T-helper 1 cell treated with Interleukin-12 subunit alpha and Interleukin-12 subunit beta and Interleukin-4 antibody, amounts not matched to agents 30 μg/mL and 1 μg/mL, for 36 hours (primary cell): ENCODE data around the gene CD180.
A peak's percentile ranks its signal among the peaks of the same experiment; 100 is the strongest.

Experiments
- H3K27ac Mint-ChIP-seq: one replicate; pipeline ENCODE4 v1.8.0; 2021; ENCODE audit warnings: mild to moderate bottlenecking, mixed read lengths
- H3K27me3 Mint-ChIP-seq: one replicate; pipeline ENCODE4 v1.8.0; 2021; ENCODE audit warnings: low read depth, mixed read lengths
- H3K36me3 Mint-ChIP-seq: one replicate; pipeline ENCODE4 v1.8.0; 2021; ENCODE audit warnings: low read depth, mixed read lengths
- H3K4me1 Mint-ChIP-seq: one replicate; pipeline ENCODE4 v1.8.0; 2021; ENCODE audit warnings: low read depth, mixed read lengths
- H3K4me3 Mint-ChIP-seq: one replicate; pipeline ENCODE4 v1.8.0; 2021; ENCODE audit warnings: mild to moderate bottlenecking, moderate library complexity, mixed read lengths
- H3K9me3 Mint-ChIP-seq: one replicate; pipeline ENCODE4 v1.8.0; 2021; ENCODE audit warnings: mixed read lengths

Gene CD180

DNA sequence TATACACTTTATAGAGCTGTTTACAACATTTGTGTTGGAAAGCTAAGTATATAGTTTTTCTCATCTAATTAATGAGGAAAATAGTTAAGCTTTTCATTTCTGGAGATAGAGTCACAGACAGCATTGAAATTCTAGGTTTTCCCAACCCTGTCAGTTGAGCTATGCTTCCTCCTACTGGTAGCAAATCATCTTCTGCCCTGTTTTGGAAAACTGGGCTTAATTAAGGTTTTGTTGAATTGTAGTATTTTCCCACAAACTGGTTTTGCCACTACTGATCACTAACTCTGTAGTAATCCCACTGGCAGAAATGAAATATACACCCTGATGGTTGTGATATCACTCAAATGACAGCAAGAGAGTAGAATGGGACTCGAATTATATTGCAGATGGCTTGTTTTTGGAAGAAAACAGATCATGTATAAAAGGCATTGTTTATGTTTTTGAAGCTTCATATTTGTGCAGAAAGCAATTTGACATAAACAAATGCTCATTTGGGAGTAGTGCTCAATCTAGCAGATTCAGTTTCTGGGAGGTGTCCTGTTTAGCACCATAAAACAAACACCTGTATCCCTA lies 46.6 kb downstream of the CD180 start:
- no peak overlapping the region for H3K4me3 Mint-ChIP-seq
- peaks cover 57% of the 10 kb centered on the region for H3K36me3 Mint-ChIP-seq
- H3K27me3 Mint-ChIP-seq = no peaks in the 10 kb centered on the region
- H3K9me3 Mint-ChIP-seq = no peaks in the 10 kb centered on the region
- peaks cover 6% of the 10 kb centered on the region for H3K4me1 Mint-ChIP-seq
- H3K27ac Mint-ChIP-seq = no peak overlapping the region

DNA sequence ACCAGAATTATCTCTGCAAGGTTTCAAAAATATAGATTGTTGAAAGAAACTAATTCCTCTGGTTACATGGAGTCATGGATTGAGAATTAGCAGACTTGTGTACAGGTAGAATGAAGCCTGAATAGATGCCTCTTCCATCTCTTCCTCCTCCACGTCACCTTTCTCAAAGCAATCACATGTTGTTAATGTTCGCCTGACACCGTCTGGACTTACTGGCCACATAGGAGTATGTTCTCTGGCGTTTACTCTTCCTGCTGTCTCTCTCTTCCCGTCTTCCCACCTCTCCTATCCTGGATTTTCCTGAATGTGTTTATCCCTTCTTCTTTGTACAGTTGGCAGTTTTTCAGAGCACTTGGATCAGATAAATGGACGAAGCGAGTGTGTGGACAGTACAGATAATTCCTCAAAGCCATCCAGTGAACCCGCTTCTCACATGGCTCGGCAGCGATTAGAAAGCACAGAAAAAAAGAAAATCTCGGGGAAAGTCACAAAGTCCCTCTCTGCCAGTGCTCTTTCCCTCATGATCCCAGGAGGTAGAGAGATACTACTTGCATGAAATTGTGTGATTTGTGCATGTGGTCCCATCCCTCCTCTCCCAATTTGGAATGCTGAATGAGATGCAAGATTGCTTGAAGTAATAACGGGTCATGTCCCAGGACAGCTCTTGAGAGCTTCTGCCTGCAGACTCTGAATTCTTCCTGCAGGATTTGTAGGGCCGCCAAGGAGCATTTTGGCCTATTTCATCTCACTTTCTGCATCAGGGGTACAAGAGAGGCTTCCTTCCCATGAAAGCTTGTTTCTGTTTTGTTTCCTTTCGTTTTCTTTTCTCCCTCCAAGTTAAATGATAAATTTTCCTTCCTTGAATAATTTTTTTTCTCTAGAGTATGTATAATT lies 47.3 kb downstream of the CD180 start:
- Mint-ChIP-seq H3K27me3 (no peaks in the 10 kb centered on the region), H3K27ac (no peak overlapping the region), H3K9me3 (no peaks in the 10 kb centered on the region), H3K4me3 (no peak overlapping the region), H3K36me3 (peaks cover 57% of the 10 kb centered on the region), H3K4me1 (peaks cover 3% of the 10 kb centered on the region)

GRCh38 chr5:67147760-67148159 lies 48.8 kb downstream of the CD180 start:
- Mint-ChIP-seq H3K9me3 (no peaks in the 10 kb centered on the region), H3K27me3 (no peaks in the 10 kb centered on the region), H3K4me1 (peaks cover 3% of the 10 kb centered on the region), H3K27ac (no peak overlapping the region), H3K36me3 (peaks cover 63% of the 10 kb centered on the region), H3K4me3 (no peak overlapping the region)

GRCh38 chr5:67146981-67147380 lies 49.6 kb downstream of the CD180 start:
- no peak overlapping the region for H3K4me3 Mint-ChIP-seq
- H3K36me3 Mint-ChIP-seq = peaks cover 63% of the 10 kb centered on the region

GRCh38 chr5:67146574-67146973 lies 50.0 kb downstream of the CD180 start:
- Mint-ChIP-seq H3K27ac (no peak overlapping the region), H3K9me3 (no peaks in the 10 kb centered on the region), H3K36me3 (peaks cover 65% of the 10 kb centered on the region), H3K4me1 (peaks cover 3% of the 10 kb centered on the region), H3K4me3 (no peak overlapping the region), H3K27me3 (no peaks in the 10 kb centered on the region)

More at GRCh38 chr5:67146981-67147380, 49.6 kb downstream of the CD180 start:
- Mint-ChIP-seq H3K27me3 (no peaks in the 10 kb centered on the region), H3K9me3 (no peaks in the 10 kb centered on the region), H3K27ac (no peak overlapping the region), H3K4me1 (peaks cover 3% of the 10 kb centered on the region)

GRCh38 chr5:67144183-67144639 lies 52.4 kb downstream of the CD180 start:
- Mint-ChIP-seq H3K27ac (no peak overlapping the region), H3K9me3 (no peaks in the 10 kb centered on the region), H3K4me1 (peaks cover 3% of the 10 kb centered on the region), H3K27me3 (no peaks in the 10 kb centered on the region), H3K36me3 (peaks cover 47% of the 10 kb centered on the region), H3K4me3 (no peak overlapping the region)

- Mint-ChIP-seq H3K4me3 (no peak overlapping the region), H3K4me1 (peaks cover 2% of the 10 kb centered on the region), H3K27ac (no peak overlapping the region), H3K27me3 (no peaks in the 10 kb centered on the region), H3K36me3 (peaks cover 44% of the 10 kb centered on the region), H3K9me3 (no peaks in the 10 kb centered on the region)
Measured at GRCh38 chr5:67143549-67143948, 53.0 kb downstream of the CD180 start.

- H3K27me3 Mint-ChIP-seq = no peaks in the 10 kb centered on the region
- peaks cover 42% of the 10 kb centered on the region for H3K36me3 Mint-ChIP-seq
- H3K27ac Mint-ChIP-seq = peak overlapping the region; percentile 10
- no peaks in the 10 kb centered on the region for H3K9me3 Mint-ChIP-seq
- H3K4me1 Mint-ChIP-seq = peaks cover 2% of the 10 kb centered on the region
- H3K4me3 Mint-ChIP-seq = no peak overlapping the region
Measured at GRCh38 chr5:67142816-67143215, 53.8 kb downstream of the CD180 start.

GRCh38 chr5:67141644-67142043 lies 55.0 kb downstream of the CD180 start:
- Mint-ChIP-seq H3K9me3 (no peaks in the 10 kb centered on the region), H3K36me3 (peaks cover 39% of the 10 kb centered on the region), H3K4me1 (peaks cover 1% of the 10 kb centered on the region), H3K27me3 (no peaks in the 10 kb centered on the region), H3K27ac (no peak overlapping the region), H3K4me3 (no peak overlapping the region)

- no peak overlapping the region for H3K4me3 Mint-ChIP-seq
- H3K27me3 Mint-ChIP-seq = no peaks in the 10 kb centered on the region
- H3K9me3 Mint-ChIP-seq = no peaks in the 10 kb centered on the region
- H3K4me1 Mint-ChIP-seq = no peaks in the 10 kb centered on the region
- no peak overlapping the region for H3K27ac Mint-ChIP-seq
- peaks cover 41% of the 10 kb centered on the region for H3K36me3 Mint-ChIP-seq
Measured at GRCh38 chr5:67140413-67140812, 56.2 kb downstream of the CD180 start.

- Mint-ChIP-seq H3K27me3 (no peaks in the 10 kb centered on the region), H3K4me1 (no peaks in the 10 kb centered on the region), H3K36me3 (peaks cover 38% of the 10 kb centered on the region), H3K27ac (no peak overlapping the region), H3K9me3 (no peaks in the 10 kb centered on the region), H3K4me3 (no peak overlapping the region)
Measured at GRCh38 chr5:67139030-67139429, 57.6 kb downstream of the CD180 start.

- Mint-ChIP-seq H3K27ac (no peak overlapping the region), H3K9me3 (no peaks in the 10 kb centered on the region), H3K36me3 (peaks cover 31% of the 10 kb centered on the region), H3K4me3 (no peak overlapping the region), H3K27me3 (no peaks in the 10 kb centered on the region), H3K4me1 (peaks cover 2% of the 10 kb centered on the region)
Measured at GRCh38 chr5:67135381-67135984, 61.1 kb downstream of the CD180 start.

DNA sequence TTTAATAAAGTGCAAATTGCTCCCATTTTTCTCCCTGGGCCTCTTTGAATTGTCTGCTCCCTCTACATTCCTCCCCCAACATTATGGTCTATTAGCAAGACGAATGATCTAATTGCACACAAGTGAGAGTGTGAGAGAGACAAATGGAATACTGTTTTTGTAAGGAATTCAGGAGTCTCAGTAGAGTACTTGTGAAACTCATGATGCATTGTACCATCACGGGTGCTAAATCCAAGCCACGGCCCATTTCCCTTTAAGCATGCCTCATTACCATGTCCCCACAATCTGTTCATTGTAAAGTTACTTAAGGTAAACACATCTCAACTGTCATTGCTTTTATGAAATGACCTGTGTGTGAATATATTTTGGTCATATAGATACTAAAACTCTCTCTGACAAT lies 62.8 kb downstream of the CD180 start:
- Mint-ChIP-seq H3K27ac (no peak overlapping the region), H3K9me3 (no peaks in the 10 kb centered on the region), H3K36me3 (peaks cover 40% of the 10 kb centered on the region), H3K27me3 (no peaks in the 10 kb centered on the region), H3K4me3 (no peak overlapping the region), H3K4me1 (peaks cover 2% of the 10 kb centered on the region)

DNA sequence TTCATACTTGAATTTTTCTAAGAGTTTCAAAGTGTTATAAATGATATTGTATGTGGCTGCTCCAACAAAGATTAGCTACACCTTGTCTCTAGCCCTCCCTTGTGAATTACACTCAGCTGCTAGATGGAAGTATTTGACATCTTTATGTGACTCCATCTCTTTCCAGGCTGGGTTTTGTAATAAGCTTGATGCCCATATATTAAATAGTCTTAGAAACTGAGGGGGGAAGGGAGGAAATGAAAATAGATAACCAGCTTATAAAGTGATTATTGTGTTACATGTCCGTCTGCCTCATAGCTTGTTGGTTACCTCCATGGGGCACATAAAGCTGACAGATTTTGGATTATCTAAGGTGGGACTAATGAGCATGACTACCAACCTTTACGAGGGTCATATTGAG lies 63.4 kb downstream of the CD180 start:
- Mint-ChIP-seq H3K36me3 (peaks cover 43% of the 10 kb centered on the region), H3K4me3 (no peak overlapping the region), H3K9me3 (no peaks in the 10 kb centered on the region), H3K4me1 (peaks cover 2% of the 10 kb centered on the region), H3K27me3 (no peaks in the 10 kb centered on the region), H3K27ac (no peak overlapping the region)

- Mint-ChIP-seq H3K4me3 (no peak overlapping the region), H3K4me1 (peaks cover 4% of the 10 kb centered on the region), H3K9me3 (peaks cover 3% of the 10 kb centered on the region), H3K36me3 (peaks cover 50% of the 10 kb centered on the region), H3K27me3 (no peaks in the 10 kb centered on the region), H3K27ac (no peak overlapping the region)
Measured at GRCh38 chr5:67129768-67130167, 66.8 kb downstream of the CD180 start.
